Hematopoietic multipotent progenitor cell treated with erythropoietin and hydrocortisone succinate and interleukin-3 and kit ligand, for 17 days (in vitro differentiated cells): ENCODE data around the gene MAP1LC3B2.

Experiments
- DNase-seq: peaks from one replicate; pipeline ENCODE4 v3.0.0-alpha.2; 2015; ENCODE audit warnings: low spot score

The MAP1LC3B2 gene

DNA sequence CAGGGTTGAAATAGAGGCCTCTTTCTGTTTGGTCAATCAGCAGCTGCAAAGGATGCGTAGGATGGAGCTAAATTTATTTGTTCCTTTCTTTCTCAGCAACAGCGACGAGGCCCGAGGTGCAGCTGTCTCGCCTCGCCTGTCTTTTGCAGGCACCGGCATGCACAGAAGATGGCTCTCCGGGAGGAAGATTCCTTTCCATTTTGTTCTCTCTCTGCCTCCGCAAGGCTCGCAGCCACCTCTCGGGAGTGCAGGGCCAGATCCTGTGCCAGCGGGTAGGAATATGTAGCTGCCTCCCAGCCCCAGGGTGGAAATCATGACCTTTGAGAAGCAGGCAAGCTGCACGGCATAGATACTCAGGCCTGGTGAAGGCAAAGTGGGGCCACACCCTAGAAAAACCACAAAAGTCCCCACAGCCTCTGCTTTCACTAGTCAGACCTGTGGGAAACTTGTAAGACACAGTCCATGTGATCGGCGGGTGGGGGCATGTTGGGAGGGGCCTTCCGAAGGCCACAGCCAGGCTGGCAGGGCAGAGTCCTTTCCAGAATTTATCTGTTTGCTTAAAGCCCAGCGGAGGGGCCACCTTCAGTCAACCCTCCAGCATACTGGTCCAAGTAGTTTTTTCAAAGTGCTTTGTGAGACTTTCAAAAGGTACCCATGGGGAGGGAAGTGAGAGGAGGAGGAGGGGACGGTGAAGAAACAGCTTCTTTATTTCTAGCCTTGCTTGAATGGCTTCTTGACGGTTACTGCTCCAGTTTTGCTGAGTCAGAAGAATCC is at the start of gene MAP1LC3B2:
Gene MAP1LC3B2, plus strand, starts transcription at position 220 of the 774 bp plus-strand sequence. CDS start 16,562 bp downstream, outside the sequence.
- DNase-seq: peak; percentile 84

DNA sequence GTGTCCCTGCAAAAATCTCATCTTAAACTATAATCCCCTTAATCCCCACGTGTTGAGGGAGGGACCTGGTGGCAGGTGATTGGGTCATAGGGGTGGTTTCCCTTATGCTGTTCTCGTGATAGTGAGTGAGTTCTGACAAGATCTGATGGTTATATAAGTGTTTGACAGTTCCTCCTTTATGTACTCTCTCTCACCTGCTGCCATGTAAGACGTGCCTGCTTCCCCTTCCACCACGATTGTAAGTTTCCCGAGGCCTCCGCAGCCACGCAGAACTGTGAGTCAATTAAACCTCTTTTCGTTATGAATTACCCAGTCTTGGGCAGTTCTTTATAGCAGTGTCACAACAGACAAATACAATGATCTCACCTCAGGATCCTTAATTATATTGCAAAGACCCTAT is 45.2 kb upstream of the MAP1LC3B2 start:
- DNase-seq: no peak

DNA sequence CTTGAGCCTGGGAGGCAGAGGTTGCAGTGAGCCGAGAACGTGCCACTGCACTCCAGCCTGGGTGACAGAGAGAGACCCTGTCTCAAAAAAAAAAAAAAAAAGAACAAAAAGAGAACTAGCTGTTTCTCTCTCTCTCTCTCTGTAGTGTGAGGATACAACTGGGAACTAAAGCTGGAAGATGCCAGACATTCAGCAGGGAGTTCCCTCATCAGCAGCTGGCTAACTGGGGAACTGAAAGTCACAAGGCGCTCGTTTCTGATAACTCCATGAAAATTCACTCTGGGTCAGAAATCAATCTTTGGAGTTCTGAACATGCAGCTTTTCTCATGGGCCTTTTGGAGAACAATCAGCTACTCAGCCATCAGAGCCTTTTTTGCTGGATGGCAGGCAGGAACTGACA is 43.5 kb upstream of the MAP1LC3B2 start:
- no peak for DNase-seq

DNA sequence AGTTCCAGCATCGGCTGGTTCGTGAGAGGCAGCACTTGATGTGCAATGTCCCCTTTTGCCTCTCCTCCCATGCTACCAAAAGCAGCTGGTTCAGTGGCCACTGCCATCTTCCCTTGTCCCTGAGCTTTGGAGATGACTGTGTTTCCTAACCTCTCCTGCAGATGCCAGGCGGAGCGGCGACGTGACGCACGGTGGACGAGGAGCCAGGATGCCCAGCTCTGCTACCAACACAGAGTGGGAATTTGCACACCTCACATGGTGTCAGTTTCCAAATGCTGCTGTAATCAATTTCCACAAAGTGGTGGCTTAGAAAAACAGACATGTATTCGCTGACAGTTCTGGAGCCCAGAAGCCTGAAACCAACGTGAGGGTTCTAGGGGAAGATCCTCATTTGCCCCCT is 42.5 kb upstream of the MAP1LC3B2 start:
- DNase-seq: no peak

DNA sequence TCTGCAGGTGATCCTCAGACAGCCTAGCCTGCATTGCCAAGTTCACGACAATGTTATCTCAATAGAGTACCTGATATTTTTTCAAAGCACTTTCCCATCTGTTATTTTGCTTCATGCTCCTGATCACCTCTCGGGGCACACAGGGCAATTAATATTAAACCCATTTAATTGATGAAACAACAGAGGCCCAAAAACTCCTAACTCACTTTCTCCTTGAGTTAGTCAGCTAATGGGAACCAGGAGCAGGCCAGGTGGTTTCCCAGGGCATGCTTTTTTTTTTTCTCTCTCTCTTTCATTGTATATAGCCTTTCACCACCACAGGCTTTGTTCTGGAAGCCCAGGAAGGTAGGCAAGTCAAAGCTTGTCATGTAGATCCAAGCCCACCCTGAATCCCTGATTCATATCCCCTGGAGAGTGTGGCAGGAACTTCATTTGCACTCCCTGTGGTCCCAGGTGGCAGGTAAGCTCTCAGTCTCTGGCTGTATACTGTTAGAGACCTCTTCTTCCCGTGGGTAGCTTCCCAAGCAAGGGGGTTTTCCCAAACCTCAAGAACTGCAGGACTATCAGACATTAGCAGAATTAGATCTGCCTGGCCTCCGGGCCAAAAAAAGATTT is 41.6 kb upstream of the MAP1LC3B2 start:
- no peak for DNase-seq

DNA sequence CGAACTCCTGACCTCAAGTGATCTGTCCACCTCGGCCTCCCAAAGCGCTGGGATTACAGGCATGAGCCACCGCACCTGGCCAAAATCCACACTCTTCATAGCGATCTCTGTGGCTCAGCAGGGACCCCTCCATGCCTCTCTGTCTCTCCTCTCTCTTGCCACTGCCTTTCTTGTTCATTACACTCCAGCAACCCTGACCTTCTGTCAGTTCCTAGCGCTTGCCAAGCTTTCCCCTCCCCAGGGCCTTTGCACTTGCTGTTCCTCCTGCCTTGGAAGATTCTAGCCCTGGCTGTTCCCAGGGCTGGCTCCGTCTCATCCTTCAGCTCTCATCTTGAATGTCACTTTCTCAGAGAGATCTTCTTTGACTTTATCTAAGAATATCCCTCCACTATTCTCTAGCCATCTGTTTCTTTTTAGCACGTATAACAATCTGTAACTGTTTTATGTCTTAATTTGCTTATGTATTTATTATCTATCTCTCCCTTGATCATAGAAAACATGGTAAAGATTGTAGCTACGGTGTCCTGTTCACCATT is 38.9 kb upstream of the MAP1LC3B2 start:
- DNase-seq: no peak

DNA sequence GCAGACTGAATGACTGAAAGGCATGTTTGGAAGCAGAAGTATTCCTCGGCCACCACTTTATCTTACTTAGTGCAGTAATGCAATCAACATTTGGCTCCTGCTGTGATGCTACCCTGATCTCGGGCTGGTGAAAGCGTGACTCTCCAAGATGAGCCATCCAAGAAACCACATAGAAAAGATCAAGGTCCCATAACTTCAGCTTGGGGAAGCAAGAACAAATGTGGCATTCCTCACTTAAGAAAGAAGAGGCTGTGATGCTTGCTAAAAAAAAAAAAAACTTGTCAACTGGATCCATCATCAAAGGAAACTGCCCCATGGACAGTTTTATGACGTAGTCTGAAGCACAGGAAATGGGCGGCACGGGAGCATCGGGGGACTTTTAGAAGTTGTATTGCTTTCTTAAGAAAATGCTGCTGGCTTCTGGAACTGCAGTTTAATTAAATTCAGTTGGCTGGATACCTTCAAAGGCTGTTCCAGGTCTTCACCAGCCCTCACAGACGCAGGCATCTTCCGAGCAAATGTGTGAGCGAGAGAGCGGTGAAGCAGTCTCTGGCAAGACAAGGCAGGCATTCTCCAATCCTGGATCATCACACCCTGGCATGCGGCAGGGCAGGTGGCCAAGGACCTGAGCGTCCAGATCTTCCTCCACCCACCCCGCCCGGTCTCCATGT is 38.2 kb upstream of the MAP1LC3B2 start:
- no peak for DNase-seq

DNA sequence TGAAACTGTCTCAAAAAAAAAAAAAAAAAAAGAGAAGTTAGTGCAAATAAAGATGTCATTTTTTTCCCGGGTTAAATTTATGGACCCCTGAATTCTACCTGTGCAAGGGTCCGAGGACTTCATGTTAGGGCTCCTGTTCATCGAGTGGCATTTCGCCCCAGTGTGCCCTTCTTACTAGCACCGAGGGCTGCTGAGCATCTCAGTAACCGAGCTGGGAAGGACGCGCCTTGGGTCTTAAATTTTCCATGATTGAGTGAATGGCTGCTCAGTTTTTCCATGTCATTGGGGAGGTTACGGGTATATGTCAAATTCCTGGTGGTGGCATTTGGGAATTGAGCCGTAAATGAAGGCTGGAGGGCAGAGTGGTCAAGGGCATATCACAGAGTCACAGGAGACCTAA is 34.9 kb upstream of the MAP1LC3B2 start:
- no peak for DNase-seq

DNA sequence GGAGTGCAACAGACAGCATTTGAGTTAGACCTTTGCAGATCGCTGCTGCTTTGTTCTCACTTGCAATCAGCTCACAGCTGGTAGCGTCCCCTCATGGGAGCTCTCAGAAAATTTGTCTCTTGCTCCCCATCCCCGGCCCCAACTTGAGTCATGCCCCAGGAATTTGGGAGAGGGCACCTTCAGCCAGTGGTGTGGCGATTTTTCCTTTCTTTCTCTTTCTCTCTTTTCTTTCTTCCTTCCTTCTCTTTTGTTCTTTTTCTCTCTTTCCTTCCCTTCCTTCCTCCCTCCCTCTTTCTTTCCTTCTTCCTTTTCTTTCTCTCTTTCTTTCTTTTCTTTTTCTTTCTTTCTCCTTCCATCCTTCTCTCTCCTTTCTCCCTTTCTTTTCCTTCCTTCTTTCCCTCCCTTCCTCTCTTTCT is 34.2 kb upstream of the MAP1LC3B2 start:
- DNase-seq: no peak

DNA sequence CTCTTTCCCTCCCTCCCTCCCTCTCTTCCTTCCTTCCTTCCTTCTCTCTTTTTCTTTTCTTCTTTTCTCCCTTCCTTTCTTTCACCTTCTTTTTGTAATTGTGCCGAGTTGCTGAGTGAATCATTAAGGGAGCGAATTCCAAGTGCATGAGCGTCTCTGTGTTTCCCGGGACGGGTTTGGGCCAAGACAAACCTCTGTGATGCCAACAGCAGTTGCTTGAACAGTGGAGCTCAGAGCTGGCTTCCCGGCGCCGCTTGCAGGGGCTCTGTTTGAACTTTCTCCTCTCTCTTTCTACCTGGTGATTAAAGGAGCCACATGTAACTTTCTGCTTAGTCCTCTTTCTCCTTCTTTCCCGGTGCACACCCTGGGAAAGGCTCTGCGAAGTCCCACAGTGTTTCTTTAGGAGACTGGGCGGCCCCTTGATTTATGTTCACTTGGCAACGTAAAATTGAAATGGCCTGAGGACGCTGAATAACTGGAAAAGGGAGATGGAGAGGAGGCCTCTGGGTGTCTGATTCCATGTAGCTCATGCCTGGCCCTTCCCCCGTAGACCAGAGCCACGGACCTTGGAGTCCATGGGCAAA is 33.7 kb upstream of the MAP1LC3B2 start:
- DNase-seq: no peak

DNA sequence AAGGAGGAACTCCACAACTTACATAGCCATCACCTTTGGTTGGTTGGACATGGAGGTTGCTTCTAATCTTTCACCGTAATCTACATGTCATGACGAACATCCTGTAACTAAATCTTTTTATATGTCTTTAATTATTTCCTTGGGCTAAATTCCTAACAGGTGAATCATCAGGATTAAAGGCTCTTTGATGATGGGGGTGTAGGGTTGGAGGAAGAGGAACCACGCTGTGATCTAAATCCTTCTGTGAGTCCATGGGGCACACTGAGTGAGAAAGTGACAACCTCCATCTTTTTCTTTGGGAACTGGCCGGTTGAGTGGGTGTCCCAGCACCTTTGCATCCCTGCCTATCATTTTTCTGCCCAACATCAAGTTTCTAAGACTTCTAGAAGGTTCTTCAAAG is 31.1 kb upstream of the MAP1LC3B2 start:
- no peak for DNase-seq

DNA sequence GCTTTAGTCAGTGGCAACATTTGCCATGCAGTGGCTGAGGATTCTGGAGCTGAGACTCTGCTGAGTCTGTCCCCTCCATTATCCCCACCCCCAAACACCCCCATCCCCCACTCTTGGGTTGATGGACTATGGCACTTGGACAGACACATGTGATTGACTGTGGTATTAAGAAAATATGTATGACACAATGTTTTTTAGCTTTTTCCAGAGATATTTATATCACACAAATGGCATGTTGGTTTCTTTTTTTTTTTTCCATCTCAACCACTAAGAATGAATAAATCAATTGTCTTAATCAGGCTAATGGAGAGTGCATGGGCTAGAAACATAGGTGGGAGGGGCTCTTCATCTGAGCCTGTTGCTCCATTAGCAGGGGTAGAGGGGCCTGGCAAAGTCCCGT is 30.7 kb upstream of the MAP1LC3B2 start:
- no peak for DNase-seq

DNA sequence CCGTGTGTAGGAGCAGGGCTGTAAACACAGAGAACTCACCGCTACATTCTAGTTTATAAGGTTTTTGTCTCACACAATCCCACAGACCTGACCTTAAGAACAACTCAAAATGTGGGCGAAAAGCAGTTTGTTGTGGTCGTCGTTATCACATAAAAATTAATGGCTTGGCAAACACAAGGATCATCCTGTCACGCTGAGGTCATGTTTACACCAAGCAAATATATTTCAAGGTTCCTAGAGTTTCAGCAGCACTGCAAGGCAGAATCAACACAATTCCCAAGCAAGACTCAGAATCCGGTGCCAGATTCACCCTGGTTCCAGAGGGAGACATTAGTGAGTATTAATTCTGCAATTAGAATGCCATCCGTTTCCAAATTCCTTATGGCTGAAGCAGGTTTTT is 30.1 kb upstream of the MAP1LC3B2 start:
- no peak for DNase-seq

DNA sequence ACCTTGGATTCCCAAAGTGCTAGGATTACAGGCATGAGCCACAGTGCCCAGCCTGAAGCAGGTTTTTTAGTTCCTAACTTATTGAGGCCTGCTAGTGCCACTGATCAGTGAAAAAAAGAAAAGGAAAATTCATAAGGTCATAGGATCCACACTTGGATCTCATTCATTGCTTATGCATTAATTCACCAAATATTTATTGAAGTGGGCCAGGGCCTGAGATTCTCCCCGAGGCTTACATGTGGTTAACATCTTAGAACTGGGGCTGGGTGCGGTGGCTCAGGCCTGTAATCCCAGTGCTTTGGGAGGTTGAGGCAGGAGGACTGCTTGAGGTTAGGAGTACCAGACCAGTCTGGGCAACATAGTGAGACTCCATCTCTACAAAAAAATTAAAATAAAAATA is 29.5 kb upstream of the MAP1LC3B2 start:
- DNase-seq: no peak

DNA sequence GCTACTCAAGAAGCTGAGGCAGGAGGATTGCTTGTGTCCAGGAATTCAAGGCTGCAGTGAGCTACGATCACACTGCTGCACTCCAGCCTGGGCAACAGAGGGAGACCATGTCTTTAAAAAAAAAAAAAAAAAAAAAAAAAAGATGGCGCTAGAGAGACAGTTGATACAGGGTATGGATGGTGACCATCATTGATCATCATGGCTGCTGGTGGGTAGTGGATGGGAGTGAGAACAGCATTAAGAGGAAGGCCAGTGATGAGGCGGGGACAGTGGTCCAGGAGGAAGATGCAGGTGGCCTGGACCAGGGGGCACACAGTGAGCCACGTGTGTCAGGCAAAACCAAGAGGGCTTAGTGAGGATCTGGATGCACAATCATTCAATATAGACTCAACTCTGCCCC is 26.8 kb upstream of the MAP1LC3B2 start:
- DNase-seq: no peak

DNA sequence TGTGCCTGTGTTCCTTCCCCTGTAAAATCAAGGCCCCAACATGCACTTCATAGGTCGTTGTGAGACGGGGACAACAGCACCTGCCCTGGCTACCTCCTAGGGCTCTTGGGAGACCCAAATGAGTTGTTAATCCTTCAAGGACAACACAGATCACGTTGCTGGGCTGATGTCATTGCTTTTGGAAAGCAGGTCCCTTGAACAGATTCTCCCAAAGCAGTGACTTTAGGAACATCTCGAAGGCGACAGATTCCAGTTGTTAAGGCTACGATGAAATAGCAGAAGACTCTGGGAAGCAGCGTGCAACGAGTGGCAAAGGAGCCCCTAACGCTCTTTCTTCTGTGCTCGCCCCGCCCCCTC is 26.2 kb upstream of the MAP1LC3B2 start:
- DNase-seq: no peak

DNA sequence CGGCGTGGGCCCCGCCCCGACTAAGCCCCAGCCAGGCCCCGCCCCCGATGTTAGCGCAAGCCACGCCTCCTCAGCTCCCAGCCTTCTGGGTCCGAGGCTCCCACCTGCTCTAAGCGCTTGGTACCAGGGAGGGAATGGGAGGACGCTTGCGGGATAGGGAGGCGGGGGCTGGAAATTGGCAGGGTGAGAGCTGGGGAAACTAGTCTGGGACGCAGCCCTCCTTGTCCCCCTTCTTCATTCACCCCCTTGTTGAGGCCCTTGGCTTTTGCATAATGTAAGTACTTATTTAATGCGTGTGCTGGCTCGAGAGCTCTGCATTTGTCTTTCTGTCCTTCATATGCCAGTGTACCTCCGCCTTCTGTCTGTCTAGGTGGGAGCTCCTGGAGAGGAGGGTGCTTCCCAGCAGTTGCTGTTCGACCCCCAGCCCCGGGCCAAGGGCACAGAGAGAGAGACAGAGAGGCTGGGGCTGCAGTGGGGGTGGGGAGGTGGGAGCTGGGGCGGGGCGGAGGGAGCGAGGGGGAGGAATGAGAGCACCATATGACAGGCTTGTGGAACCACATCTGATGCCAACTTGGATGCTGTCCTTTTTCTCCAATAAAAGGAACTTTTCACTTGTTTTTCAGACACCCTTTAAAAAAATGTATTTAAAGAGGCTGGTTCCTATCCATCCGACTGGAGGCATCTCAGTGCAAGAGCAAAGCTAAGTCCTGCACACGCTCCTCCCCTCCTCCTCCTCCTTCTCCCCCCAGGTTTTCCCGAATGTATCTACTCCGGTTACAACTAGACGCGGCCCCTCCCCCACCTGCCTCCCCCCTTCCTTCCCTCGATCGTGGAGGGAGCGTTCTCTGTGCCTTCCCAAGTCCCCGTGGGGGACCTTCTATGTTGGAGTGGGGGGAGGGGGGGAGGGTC is 25.6 kb upstream of the MAP1LC3B2 start:
- peak; percentile 80 for DNase-seq

DNA sequence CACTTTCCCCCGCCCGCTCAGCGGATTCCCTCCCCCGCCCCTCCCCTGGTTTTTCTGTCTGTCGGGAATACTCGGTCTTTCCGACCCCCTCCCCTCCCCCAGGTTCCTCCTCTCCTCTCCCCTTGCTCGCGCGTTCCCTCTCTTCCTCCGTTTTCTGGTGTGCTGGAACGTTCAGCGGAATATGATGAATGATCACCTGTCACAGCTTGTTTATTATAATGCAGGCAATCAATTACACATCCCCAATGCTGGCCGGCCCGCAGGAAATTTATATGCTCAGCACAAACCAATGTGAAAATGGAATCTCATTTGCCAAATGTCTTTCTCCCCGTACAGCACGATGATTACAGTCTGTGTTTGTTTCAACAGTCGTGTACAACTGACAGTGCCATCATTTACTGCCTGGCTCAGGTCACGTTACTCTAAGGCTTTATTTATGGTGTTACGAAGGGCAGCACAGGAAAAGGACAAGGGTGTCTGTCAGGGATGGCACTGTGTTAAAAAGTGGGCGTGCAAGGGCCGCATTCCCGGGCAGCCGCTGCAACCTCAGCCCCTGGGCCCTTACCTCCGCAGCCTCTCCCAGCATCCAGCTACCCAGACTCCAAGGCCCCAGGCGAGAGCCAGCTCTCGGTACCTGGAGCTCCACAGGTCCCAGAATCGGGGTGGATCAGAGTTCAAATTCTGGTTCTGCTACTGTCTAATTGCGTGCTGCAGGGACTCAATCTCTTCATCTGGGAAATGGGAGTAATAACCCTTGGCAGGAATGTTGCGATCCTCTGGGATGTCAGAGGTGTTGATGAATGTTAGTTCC is 24.7 kb upstream of the MAP1LC3B2 start:
- DNase-seq: no peak

DNA sequence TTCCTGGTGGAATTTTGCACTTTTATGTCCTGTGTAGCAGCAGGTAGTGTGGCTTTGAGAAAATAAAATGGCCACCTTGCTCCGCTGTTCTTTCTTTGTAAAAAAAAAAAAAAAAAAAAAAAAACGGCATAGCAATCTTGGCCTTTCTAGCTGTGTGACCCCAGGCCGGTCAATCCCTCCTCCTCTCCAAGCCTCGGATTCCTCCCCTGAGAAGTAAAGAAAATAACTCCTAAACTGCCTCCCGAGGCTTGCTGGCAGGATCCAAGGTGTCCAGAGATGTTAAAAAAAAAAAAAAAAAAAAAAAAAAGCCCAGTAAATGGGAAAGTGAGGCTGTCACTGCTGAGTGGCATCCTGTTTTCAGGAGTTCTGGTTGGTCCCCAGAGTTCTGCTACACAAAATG is 23.9 kb upstream of the MAP1LC3B2 start:
- DNase-seq: no peak

DNA sequence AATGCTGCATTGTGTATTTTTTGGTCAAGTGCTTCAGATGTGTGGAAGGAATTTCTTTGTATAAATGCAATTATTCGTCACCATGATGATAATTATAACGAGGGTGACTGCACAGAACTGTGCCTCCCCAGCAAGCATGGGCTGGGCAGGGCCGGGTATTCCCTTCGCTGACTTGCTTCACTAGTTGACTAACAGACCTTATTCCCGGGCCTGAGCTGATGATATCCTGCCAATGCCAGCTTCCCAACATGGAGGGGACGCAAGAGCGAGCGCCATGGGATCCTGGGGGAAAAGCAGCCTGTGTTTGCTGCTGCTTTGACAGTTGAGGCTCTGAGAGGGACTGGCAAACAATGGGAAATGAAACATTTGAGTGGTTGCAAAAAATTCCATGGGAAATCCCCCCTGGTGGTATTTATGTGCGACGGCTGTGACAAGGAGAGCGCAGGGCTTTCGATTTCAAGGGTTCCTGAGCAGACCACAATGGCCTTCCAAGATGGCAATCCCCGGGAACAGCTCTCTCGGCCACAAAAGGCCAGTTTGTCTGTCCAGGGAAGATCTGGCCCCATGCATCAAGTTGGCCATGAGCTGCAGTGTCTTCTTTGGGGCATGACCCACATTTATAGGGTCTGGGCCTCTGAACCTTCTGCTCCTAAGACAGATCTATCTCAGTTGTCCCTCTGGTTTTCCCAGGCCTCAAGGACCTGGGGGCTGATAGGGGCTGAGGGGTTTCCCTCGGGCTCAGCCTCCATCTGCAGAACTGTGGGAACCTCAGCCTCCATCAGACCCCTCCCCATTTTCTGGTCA is 21.9 kb upstream of the MAP1LC3B2 start:
- DNase-seq: no peak
